ENCODE data around the gene TTC23L.

TTC23L gene

GRCh38 chr5:34863946-34864345, 25.0 kb downstream of the TTC23L start:
- H3K27me3 ChIP-seq: no peaks in the 10 kb centered on the region
- H3K4me3 ChIP-seq (ENCODE audit: low read depth in 1 of 2, low read length in 1 of 2): no peak overlapping the region
- H3K9me3 ChIP-seq: no peaks in the 10 kb centered on the region
- no peak for TF ChIP-seq CTCF (IDR thresholded peaks at IDR 0.05)
- H3K36me3 ChIP-seq: no peaks in the 10 kb centered on the region
- no peak overlapping the region for H3K27ac ChIP-seq
- no peaks in the 10 kb centered on the region for H3K4me1 ChIP-seq (ENCODE audit: control insufficient read depth in 1 of 2, insufficient read depth in 1 of 2, low read depth in 1 of 2, low read length in 1 of 2)

DNA sequence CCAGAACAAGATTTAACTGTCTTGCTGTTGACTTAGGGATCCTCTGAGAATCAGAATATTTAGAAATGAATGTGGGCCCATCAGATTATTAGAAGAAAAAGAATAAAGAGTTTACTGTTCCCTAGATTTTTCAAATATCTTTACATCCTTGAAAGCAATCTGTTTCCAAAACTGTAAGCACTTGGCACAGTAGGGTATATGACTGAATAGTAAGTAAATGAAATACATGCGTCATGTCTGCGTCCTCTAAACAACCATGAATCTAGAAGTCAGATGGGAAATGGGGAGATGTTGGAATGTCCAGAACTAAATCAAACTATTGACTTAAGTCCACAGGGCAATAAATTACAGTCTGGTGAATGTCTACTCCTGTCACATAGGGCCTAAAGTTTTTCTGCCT, 26.1 kb downstream of the TTC23L start:
- Histone ChIP-seq H3K36me3 (no peaks in the 10 kb centered on the region), H3K9me3 (no peaks in the 10 kb centered on the region), H3K27me3 (no peaks in the 10 kb centered on the region), H3K27ac (no peak overlapping the region), H3K4me1 (ENCODE audit: control insufficient read depth in 1 of 2, insufficient read depth in 1 of 2, low read depth in 1 of 2, low read length in 1 of 2) (no peaks in the 10 kb centered on the region), H3K4me3 (ENCODE audit: low read depth in 1 of 2, low read length in 1 of 2) (no peak overlapping the region)
- no peak for TF ChIP-seq CTCF (IDR thresholded peaks at IDR 0.05)

- H3K36me3 ChIP-seq: no peaks in the 10 kb centered on the region
- H3K4me3 ChIP-seq (ENCODE audit: low read depth in 1 of 2, low read length in 1 of 2): no peak overlapping the region
- no peak for TF ChIP-seq CTCF (IDR thresholded peaks at IDR 0.05)
- H3K9me3 ChIP-seq: no peaks in the 10 kb centered on the region
- no peaks in the 10 kb centered on the region for H3K4me1 ChIP-seq (ENCODE audit: control insufficient read depth in 1 of 2, insufficient read depth in 1 of 2, low read depth in 1 of 2, low read length in 1 of 2)
- no peaks in the 10 kb centered on the region for H3K27me3 ChIP-seq
- H3K27ac ChIP-seq: no peak overlapping the region
Measured at GRCh38 chr5:34866989-34867471, 28.1 kb downstream of the TTC23L start.

- no peaks in the 10 kb centered on the region for H3K36me3 ChIP-seq
- no peaks in the 10 kb centered on the region for H3K27me3 ChIP-seq
- no peak for TF ChIP-seq CTCF (IDR thresholded peaks at IDR 0.05)
- no peak overlapping the region for H3K4me3 ChIP-seq (ENCODE audit: low read depth in 1 of 2, low read length in 1 of 2)
- no peaks in the 10 kb centered on the region for H3K9me3 ChIP-seq
- no peak overlapping the region for H3K27ac ChIP-seq
- H3K4me1 ChIP-seq (ENCODE audit: control insufficient read depth in 1 of 2, insufficient read depth in 1 of 2, low read depth in 1 of 2, low read length in 1 of 2): no peaks in the 10 kb centered on the region
Measured at GRCh38 chr5:34867660-34868059, 28.7 kb downstream of the TTC23L start.

- no peaks in the 10 kb centered on the region for H3K27me3 ChIP-seq
- H3K9me3 ChIP-seq: no peaks in the 10 kb centered on the region
- H3K36me3 ChIP-seq: no peaks in the 10 kb centered on the region
- H3K4me1 ChIP-seq (ENCODE audit: control insufficient read depth in 1 of 2, insufficient read depth in 1 of 2, low read depth in 1 of 2, low read length in 1 of 2): no peaks in the 10 kb centered on the region
- no peak for TF ChIP-seq CTCF (IDR thresholded peaks at IDR 0.05)
- no peak overlapping the region for H3K4me3 ChIP-seq (ENCODE audit: low read depth in 1 of 2, low read length in 1 of 2)
- no peak overlapping the region for H3K27ac ChIP-seq
Measured at GRCh38 chr5:34868791-34869190, 29.8 kb downstream of the TTC23L start.

- no peak overlapping the region for H3K4me3 ChIP-seq (ENCODE audit: low read depth in 1 of 2, low read length in 1 of 2)
- H3K27ac ChIP-seq: no peak overlapping the region
- H3K27me3 ChIP-seq: no peaks in the 10 kb centered on the region
- H3K9me3 ChIP-seq: no peaks in the 10 kb centered on the region
- no peaks in the 10 kb centered on the region for H3K4me1 ChIP-seq (ENCODE audit: control insufficient read depth in 1 of 2, insufficient read depth in 1 of 2, low read depth in 1 of 2, low read length in 1 of 2)
- no peak for TF ChIP-seq CTCF (IDR thresholded peaks at IDR 0.05)
- no peaks in the 10 kb centered on the region for H3K36me3 ChIP-seq
Measured at GRCh38 chr5:34869256-34869655, 30.3 kb downstream of the TTC23L start.

Data from neutrophil (primary cell).